Measurements from ENCODE around the gene ALPK3.

- TF ChIP-seq CTCF (IDR thresholded peaks at IDR 0.05) (no peak), POLR2A (IDR thresholded peaks at IDR 0.05) (no peak)
These were observed 16.8 kb upstream of the ALPK3 start for GRCh38 chr15:84800365-84800806.
